Upper lobe of left lung (tissue), 6 donors: ENCODE data around the gene SERPINE3. TPM values are rescaled to one million over a fixed set of nuclear protein-coding genes. Genes with fewer than 3 reads are reported as not detected.

Experiments
- ATAC-seq, 2 donors: fragments of 200-7000 bp; cut with Tn5 transposase; one replicate each; pipeline ENCODE4 v1.9.1; 2022; ENCODE audit warnings: mild to moderate bottlenecking in 2 of 2, moderate library complexity in 2 of 2; ENCODE audit not compliant: low FRiP score in 2 of 2
- DNase-seq, 2 donors: peaks; one replicate each; pipeline ENCODE4 v3.0.0-alpha.2; 2019 to 2020
- H3K27ac ChIP-seq, 4 donors: fragments of 200-600 bp; sonication (generic); one replicate each; pipeline ENCODE4 v1.5.1; 2016 to 2019
- H3K27me3 ChIP-seq, 4 donors: fragments of 200-600 bp; sonication (generic); one replicate each; pipeline ENCODE4 v1.5.1; 2017 to 2019
- H3K36me3 ChIP-seq, 4 donors: fragments of 200-600 bp; sonication (generic); one replicate each; pipeline ENCODE4 v1.5.1; 2016 to 2019
- H3K4me1 ChIP-seq, 4 donors: fragments of 200-600 bp; sonication (generic); one replicate each; pipeline ENCODE4 v1.5.1; 2018 to 2019
- H3K4me3 ChIP-seq, 4 donors: fragments of 200-600 bp; sonication (generic); one replicate each; pipeline ENCODE4 v1.5.1; 2017 to 2019; ENCODE audit warnings: mild to moderate bottlenecking in 2 of 4, moderate library complexity in 1 of 4
- H3K9me3 ChIP-seq, 4 donors: fragments of 200-600 bp; sonication (generic); one replicate each; pipeline ENCODE4 v1.5.1; 2018 to 2019
- CTCF ChIP-seq, 6 experiments: fragments of 450-650 bp in 4 of 6; fragments of 200-600 bp in 2 of 6; sonication (generic) in 2 of 6; IDR thresholded peaks; one replicate each; pipeline ENCODE4 v1.5.1; 2016 to 2019; ENCODE audit warnings: antibody characterized with exemption in 6 of 6
- EP300 ChIP-seq, 4 donors: sonication (generic); formaldehyde crosslinking; IDR thresholded peaks; one replicate each; pipeline ENCODE4 v1.5.1; 2017; ENCODE audit warnings: antibody characterized with exemption in 4 of 4, control low read depth in 2 of 4
- POLR2A ChIP-seq, 4 donors: fragments of 450-650 bp; IDR thresholded peaks; one replicate each; pipeline ENCODE4 v1.5.1; 2016 to 2017; ENCODE audit warnings: antibody characterized with exemption in 4 of 4, mild to moderate bottlenecking in 2 of 4
- POLR2AphosphoS5 ChIP-seq, 2 donors: sonication (generic); formaldehyde crosslinking; IDR thresholded peaks; one replicate each; pipeline ENCODE4 v1.5.1; 2017; ENCODE audit warnings: antibody characterized with exemption in 2 of 2
- WGBS, 2 donors: methylation state at CpG; one replicate each; pipeline ENCODE4 v1.1.5; 2017 to 2018; 5-methylcytosine and 5-hydroxymethylcytosine counted together
- total RNA-seq, 6 donors: library from RNA; depleted of rRNA in 4 of 6; stranded (reverse); fragments of >200 nt in 4 of 6; gene quantifications; one replicate each; pipeline versions ENCODE4 v1.1.0 to v1.2.1, GENCODE V29; 2016 to 2021
- donor health status: DM: no; HTN: no; CAD: no; lungs with moderate emphysema.
- donor health status: DM: no; HTN: yes; CAD: no; lungs with severe emphysema.

Gene SERPINE3
- total RNA-seq, 6 donors from 2014 or later, result not detected

DNA sequence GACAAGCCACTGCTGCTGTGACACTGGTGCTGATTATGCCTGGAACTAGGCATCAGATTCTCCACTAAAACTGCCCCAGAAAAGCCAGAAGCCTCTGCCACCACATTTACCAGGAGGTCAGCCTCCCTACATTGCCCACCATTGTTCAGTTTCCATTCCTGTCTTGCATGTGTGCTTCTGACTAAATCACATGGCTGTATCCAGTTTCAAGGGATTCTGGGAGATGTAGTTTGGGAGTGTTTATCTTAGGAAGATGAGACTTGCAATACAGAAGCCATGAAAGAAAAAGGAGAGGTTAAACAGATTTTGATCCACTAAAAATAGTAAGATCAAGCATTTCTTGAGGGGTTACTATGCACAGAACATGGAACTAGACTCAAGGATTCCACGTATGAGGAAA, 40.7 kb upstream of the SERPINE3 start:
- Histone ChIP-seq H3K4me3 (no peak overlapping the region), H3K9me3 (no peaks in the 10 kb centered on the region), H3K4me1 (no peaks in the 10 kb centered on the region), H3K27me3 (no peaks in the 10 kb centered on the region), H3K36me3 (no peaks in the 10 kb centered on the region), H3K27ac (no peak overlapping the region)
- DNase-seq (no peak), ATAC-seq (no peak)
- 90 to 93% methylated on average over 1 of the region's 1 CpG for WGBS, 2 donors
- TF ChIP-seq POLR2A (IDR thresholded peaks at IDR 0.05) (no peak), CTCF (IDR thresholded peaks at IDR 0.05) (no peak), EP300 (IDR thresholded peaks at IDR 0.05) (no peak), POLR2AphosphoS5 (IDR thresholded peaks at IDR 0.05) (no peak)

GRCh38 chr13:51303063-51303552, 36.4 kb upstream of the SERPINE3 start:
- no peaks in the 10 kb centered on the region for H3K36me3 ChIP-seq
- WGBS, 2 donors, result 85 to 100% methylated on average over 2 of the region's 2 CpGs
- H3K4me3 ChIP-seq, result no peak overlapping the region
- DNase-seq (no peak), ATAC-seq (no peak)
- TF ChIP-seq POLR2A (IDR thresholded peaks at IDR 0.05) (no peak), CTCF (IDR thresholded peaks at IDR 0.05) (no peak), POLR2AphosphoS5 (IDR thresholded peaks at IDR 0.05) (no peak), EP300 (IDR thresholded peaks at IDR 0.05) (no peak)
- no peaks in the 10 kb centered on the region for H3K27me3 ChIP-seq
- no peak overlapping the region for H3K27ac ChIP-seq
- no peaks in the 10 kb centered on the region for H3K4me1 ChIP-seq
- no peaks in the 10 kb centered on the region for H3K9me3 ChIP-seq

DNA sequence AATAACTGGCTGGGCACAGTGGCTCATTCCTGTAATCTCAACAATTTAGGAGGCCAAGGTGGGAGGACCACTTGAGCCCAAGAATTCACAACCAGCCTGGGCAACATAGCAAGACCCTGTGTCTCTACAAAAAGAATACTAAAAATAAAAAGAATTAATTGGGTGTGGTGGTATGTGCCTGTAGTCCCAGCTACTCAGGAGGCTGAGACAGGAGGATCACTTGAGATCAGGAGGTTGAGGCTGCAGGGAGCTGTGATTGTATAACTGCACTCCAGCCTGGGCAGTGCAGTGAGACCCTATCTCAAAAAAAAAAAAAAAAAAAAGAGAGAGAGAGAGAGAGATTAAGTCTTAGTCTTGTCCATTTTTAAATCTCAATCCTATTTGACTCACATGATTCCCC, 35.6 kb upstream of the SERPINE3 start:
- no peak for TF ChIP-seq CTCF (IDR thresholded peaks at IDR 0.05)
- TF ChIP-seq EP300 (IDR thresholded peaks at IDR 0.05), result no peak
- TF ChIP-seq POLR2A (IDR thresholded peaks at IDR 0.05), result no peak
- TF ChIP-seq POLR2AphosphoS5 (IDR thresholded peaks at IDR 0.05), result no peak
- no peaks in the 10 kb centered on the region for H3K9me3 ChIP-seq
- no peaks in the 10 kb centered on the region for H3K27me3 ChIP-seq
- H3K4me1 ChIP-seq, result no peaks in the 10 kb centered on the region
- no peak overlapping the region for H3K27ac ChIP-seq
- DNase-seq (no peak), ATAC-seq (no peak)
- no peaks in the 10 kb centered on the region for H3K36me3 ChIP-seq
- H3K4me3 ChIP-seq, result no peak overlapping the region

DNA sequence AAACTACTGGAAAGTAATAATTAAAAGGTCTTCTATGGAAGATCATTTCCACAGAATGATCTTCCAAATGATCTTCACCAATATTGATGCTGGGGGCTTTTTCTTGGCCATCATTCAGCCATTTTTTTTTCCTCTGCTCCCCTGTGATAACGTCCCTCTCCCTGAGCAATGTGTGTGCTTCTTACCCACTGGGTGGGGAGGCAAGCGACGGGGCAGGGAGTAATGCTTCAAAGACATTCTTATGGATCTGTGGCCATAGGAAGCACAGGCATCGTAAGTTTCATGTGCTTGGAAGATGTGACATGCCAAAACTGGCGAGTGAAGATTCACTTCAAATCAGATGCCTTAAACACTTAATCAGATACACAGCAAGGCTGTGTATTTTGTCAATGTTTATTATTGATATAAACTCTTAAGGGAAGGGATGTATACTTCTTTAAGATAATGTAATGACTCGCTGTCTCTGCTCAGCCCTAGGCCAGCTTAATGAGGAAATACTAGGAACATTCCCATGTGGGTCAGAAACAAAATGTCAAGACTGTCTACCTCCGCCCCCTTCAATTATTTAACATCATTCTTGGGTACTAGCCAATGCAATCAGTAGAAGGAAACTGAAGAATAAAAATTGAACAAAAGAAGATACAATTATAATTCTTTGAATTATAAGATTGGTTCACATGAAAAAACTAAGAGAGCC, 34.1 kb upstream of the SERPINE3 start:
- H3K9me3 ChIP-seq, result no peaks in the 10 kb centered on the region
- TF ChIP-seq CTCF (IDR thresholded peaks at IDR 0.05) (no peak), POLR2A (IDR thresholded peaks at IDR 0.05) (no peak), POLR2AphosphoS5 (IDR thresholded peaks at IDR 0.05) (no peak), EP300 (IDR thresholded peaks at IDR 0.05) (no peak)
- no peaks in the 10 kb centered on the region for H3K27me3 ChIP-seq
- 78 to 86% methylated on average over 7 of the region's 7 CpGs for WGBS, 2 donors
- ATAC-seq (no peak), DNase-seq (no peak)
- H3K36me3 ChIP-seq, result no peaks in the 10 kb centered on the region
- H3K27ac ChIP-seq, result no peak overlapping the region
- no peak overlapping the region for H3K4me3 ChIP-seq
- H3K4me1 ChIP-seq, result no peaks in the 10 kb centered on the region

DNA sequence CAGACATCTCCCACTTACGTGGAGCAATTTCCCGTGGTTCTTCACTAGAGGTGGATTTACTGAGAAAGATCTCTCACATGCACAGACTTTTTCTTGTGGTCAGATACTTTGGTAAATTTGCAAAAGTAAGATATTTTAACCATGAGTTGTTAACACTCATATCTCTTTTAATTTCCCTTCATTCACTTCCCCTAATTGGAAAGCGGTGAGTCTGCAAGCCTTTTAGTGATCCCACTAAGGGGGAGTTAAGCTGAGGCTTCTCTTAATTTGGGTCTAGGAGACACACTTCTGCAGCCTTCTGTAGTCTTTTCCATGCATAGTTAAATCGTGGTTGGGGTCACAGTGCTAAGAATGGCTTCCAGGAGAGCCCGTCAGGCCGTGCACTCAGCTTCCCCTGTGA, 30.7 kb upstream of the SERPINE3 start:
- Histone ChIP-seq H3K4me3 (no peak overlapping the region), H3K4me1 (no peaks in the 10 kb centered on the region), H3K9me3 (no peaks in the 10 kb centered on the region), H3K27ac (no peak overlapping the region), H3K36me3 (no peaks in the 10 kb centered on the region), H3K27me3 (no peaks in the 10 kb centered on the region)
- no peak for DNase-seq
- 64 to 72% methylated on average over 4 to 6 of the region's 6 CpGs for WGBS, 2 donors
- TF ChIP-seq POLR2A (IDR thresholded peaks at IDR 0.05) (no peak), EP300 (IDR thresholded peaks at IDR 0.05) (no peak), CTCF (IDR thresholded peaks at IDR 0.05) (no peak), POLR2AphosphoS5 (IDR thresholded peaks at IDR 0.05) (no peak)
- no peak for ATAC-seq
